Loucy (cell line): ENCODE measurements around the gene POC1A.

Source experiments
- H2AFZ ChIP-seq: fragments of 200-600 bp; sonication (generic); 2 replicates; pipeline ENCODE4 v1.6.0; 2016; ENCODE audit warnings: antibody characterized with exemption, mild to moderate bottlenecking, low read length, moderate library complexity
- H3F3A ChIP-seq: fragments of 200-600 bp; 2 replicates; pipeline ENCODE4 v1.6.0; 2016; ENCODE audit warnings: antibody characterized with exemption, low read depth, mild to moderate bottlenecking
- H3K27me3 ChIP-seq: fragments of 200-600 bp; sonication (generic); 2 replicates; pipeline ENCODE4 v1.6.1; 2014; ENCODE audit warnings: low read length, mild to moderate bottlenecking; ENCODE audit not compliant: insufficient read depth, poor library complexity, severe bottlenecking
- H3K36me3 ChIP-seq: fragments of 200-600 bp; sonication (generic); 2 replicates; pipeline ENCODE4 v1.6.1; 2016; ENCODE audit warnings: low read length; ENCODE audit not compliant: insufficient read depth
- H3K4me1 ChIP-seq: fragments of 200-600 bp; sonication (generic); 2 replicates; pipeline ENCODE4 v1.5.1; 2014; ENCODE audit warnings: low read length, mild to moderate bottlenecking; ENCODE audit not compliant: insufficient read depth, poor library complexity, severe bottlenecking
- H3K4me2 ChIP-seq: fragments of 200-600 bp; sonication (generic); 2 replicates; pipeline ENCODE4 v1.6.0; 2014; ENCODE audit warnings: antibody characterized with exemption, low read length, low read depth, mild to moderate bottlenecking; ENCODE audit not compliant: poor library complexity, severe bottlenecking
- H3K4me3 ChIP-seq: fragments of 200-600 bp; sonication (generic); 2 replicates; pipeline ENCODE4 v1.5.1; 2014; ENCODE audit warnings: low read length, mild to moderate bottlenecking, mixed read lengths; ENCODE audit not compliant: poor library complexity, severe bottlenecking
- H3K79me2 ChIP-seq: fragments of 200-600 bp; sonication (generic); 2 replicates; pipeline ENCODE4 v1.6.1; 2014; ENCODE audit warnings: low read length; ENCODE audit not compliant: insufficient read depth
- H3K9ac ChIP-seq: fragments of 200-600 bp; sonication (generic); 2 replicates; pipeline ENCODE4 v1.6.0; 2014; ENCODE audit warnings: mild to moderate bottlenecking, low read depth, low read length, moderate library complexity; ENCODE audit not compliant: poor library complexity, severe bottlenecking
- H3K9me2 ChIP-seq: fragments of 200-600 bp; sonication (generic); replicated peaks from 2 replicates; pipeline ENCODE4 v1.6.1; 2016; ENCODE audit warnings: low read depth, low read length, mixed read lengths
- H3K9me3 ChIP-seq: fragments of 200-600 bp; sonication (generic); 2 replicates; pipeline ENCODE4 v1.6.1; 2014; ENCODE audit warnings: mild to moderate bottlenecking, antibody characterized with exemption, low read length, low read depth; ENCODE audit not compliant: insufficient read depth
- H4K20me1 ChIP-seq: fragments of 200-600 bp; sonication (generic); 2 replicates; pipeline ENCODE4 v1.6.0; 2014; ENCODE audit warnings: antibody characterized with exemption, low read length, mild to moderate bottlenecking; ENCODE audit not compliant: insufficient read depth, poor library complexity, severe bottlenecking
- CTCF ChIP-seq: fragments of 200-600 bp; sonication (generic); conservative IDR thresholded peaks from 2 replicates; pipeline ENCODE4 v1.5.1; 2014; ENCODE audit warnings: mild to moderate bottlenecking, antibody characterized with exemption, low read length
- EZH2phosphoT487 ChIP-seq: fragments of 200-600 bp; IDR thresholded peaks from 2 replicates; pipeline ENCODE4 v1.6.1; 2018; ENCODE audit warnings: antibody characterized with exemption, mild to moderate bottlenecking, moderate library complexity, borderline replicate concordance

Gene POC1A

DNA sequence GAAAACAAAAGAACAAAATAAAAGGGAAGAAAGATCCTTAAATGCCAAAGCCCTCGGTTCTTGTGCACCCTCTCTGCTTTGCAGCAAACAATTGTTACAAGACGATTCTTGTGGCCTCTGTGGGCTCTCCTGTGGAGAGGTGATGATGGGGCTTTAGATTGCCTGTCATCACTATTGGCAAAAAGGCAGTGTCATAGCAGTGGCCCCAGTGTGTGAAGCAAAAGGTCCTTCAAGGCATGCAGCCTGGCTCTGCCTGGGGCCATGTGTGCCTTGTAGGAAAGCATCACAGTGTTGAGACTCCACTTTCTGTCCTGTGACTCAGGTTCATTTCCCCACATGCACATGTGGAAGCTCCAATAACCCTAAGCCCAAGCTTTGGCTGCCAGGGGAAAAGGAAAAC is 43.7 kb downstream of the POC1A start:
- Histone ChIP-seq H3K4me1 (no peaks in the 10 kb centered on the region), H3K36me3 (peaks cover 74% of the 10 kb centered on the region), H3K9ac (no peak overlapping the region), H3F3A (no peaks in the 10 kb centered on the region), H3K79me2 (no peaks in the 10 kb centered on the region), H3K4me3 (no peak overlapping the region), H4K20me1 (no peaks in the 10 kb centered on the region), H3K4me2 (no peak overlapping the region), H3K27me3 (no peaks in the 10 kb centered on the region), H3K9me3 (no peaks in the 10 kb centered on the region), H2AFZ (no peak overlapping the region), H3K9me2 (no peaks in the 10 kb centered on the region)
- TF ChIP-seq EZH2phosphoT487 (no peak), CTCF (no peak)

DNA sequence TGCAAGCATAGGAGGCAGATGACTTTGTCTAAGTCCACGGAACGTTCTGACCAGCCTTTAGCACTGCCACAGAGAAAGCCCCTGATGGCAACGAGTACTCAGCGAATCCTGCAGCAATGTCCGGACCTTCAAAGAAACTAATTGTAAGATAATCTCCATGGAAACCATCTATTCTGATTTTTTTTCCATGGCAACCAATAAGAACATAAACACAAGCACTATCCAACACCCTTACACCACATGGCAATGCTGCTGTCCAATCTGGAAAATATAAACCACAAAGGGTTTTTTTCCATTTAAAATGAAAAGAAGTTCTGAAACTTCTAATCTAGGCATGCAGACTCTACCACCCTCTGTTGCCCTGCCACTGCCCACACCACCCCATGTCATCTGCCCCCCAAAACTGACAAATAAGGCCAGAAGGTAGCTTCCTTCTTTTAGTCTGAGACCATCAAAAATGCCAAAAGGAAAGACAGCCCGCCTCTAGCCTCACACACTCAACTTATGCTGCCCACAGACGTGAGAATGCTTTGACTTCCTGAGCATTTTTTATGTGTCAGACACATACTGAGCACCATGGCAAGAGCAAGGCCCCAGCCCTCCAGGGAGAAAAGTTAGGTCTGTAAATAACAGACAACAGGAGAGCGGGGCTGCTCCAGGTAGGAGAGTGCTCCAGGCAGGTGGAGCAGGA is 44.5 kb downstream of the POC1A start:
- H3K4me1 ChIP-seq, result no peaks in the 10 kb centered on the region
- no peaks in the 10 kb centered on the region for H3K9me3 ChIP-seq
- no peak overlapping the region for H3K4me3 ChIP-seq
- H3K27me3 ChIP-seq, result no peaks in the 10 kb centered on the region
- TF ChIP-seq CTCF (no peak), EZH2phosphoT487 (no peak)
- no peaks in the 10 kb centered on the region for H3K79me2 ChIP-seq
- H3K4me2 ChIP-seq, result no peak overlapping the region
- no peak overlapping the region for H3K9ac ChIP-seq
- no peaks in the 10 kb centered on the region for H3F3A ChIP-seq
- peaks cover 77% of the 10 kb centered on the region for H3K36me3 ChIP-seq
- H2AFZ ChIP-seq, result no peak overlapping the region
- no peaks in the 10 kb centered on the region for H3K9me2 ChIP-seq
- no peaks in the 10 kb centered on the region for H4K20me1 ChIP-seq

GRCh38 chr3:52108302-52109232 is 45.7 kb downstream of the POC1A start:
- H3K4me2 ChIP-seq, result no peak overlapping the region
- H3K4me1 ChIP-seq, result no peaks in the 10 kb centered on the region
- no peaks in the 10 kb centered on the region for H3K79me2 ChIP-seq
- TF ChIP-seq EZH2phosphoT487, result no peak
- TF ChIP-seq CTCF, result no peak
- no peaks in the 10 kb centered on the region for H3K9me2 ChIP-seq
- H3K27me3 ChIP-seq, result no peaks in the 10 kb centered on the region
- H3K9me3 ChIP-seq, result no peaks in the 10 kb centered on the region
- H3K36me3 ChIP-seq, result peaks cover 78% of the 10 kb centered on the region
- H3F3A ChIP-seq, result no peaks in the 10 kb centered on the region
- H2AFZ ChIP-seq, result no peak overlapping the region
- H3K9ac ChIP-seq, result no peak overlapping the region
- H4K20me1 ChIP-seq, result no peaks in the 10 kb centered on the region
- no peak overlapping the region for H3K4me3 ChIP-seq
